ENCODE data around the gene KRT17.
"Not testable (repeated sequence)": the region's sequence is repeated elsewhere in the genome, so short reads cannot be mapped to it uniquely, and the experiment has no call there.

KRT17 gene

DNA sequence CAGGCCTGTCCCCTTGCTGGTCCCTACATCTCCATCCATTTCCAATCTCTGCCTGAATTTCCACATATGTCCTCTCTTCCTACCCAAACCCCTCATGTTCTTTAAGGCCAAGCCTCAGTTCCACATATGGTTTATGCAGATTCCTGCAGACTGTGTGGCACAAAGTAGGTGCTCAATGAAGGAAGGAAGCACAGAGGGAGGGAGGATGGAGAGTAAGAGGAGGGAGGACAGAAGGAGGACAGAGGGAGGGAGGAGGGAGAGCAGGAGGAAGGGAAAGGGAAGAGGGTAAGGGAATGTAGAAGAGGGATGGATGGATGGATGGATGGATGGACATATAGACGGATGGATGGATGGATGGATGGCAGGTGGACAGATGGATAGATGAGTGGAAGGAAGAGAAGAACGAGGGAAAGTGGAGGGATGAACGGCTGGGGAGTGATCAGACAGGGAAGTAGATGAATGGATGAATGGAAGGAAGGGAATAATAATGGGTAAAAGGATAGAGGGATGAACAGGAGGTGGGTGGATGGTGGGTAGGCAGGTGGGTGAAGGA, 29.9 kb downstream of the KRT17 start:
- DNase-seq (ENCODE audit: low spot score) = no peak

DNA sequence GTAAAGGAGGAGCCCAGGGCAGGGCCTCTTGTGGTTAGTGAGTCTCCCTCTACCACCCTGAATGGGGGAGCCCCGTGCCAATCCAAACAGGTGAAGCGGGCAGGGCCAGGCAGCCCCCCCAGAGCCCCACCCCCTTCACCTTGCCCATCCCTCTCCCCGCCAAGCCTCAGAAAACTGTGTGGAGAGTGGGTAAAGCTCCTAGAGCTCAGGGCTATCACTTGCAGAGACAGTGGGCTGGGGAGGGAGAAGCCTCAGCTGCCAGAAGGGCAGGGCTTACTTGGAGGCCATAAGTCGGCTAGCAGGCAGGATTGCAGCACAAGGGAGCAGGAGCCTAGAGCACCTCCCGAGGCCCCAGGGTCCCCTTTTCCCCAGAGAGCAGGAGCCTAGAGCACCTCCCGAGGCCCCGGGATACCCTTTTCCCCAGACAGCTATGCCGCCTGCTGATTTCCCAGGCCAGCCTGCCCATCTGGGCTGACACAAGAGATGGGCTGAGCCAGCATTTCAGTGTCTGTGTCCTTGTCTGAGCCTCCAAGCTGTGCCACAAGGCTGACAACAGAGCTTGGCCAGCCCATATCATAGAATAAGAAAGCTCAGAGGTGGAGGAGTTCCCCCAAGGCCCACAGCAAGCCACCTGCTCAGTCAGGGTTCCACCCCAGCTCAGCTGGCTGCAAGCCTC, 30.9 kb downstream of the KRT17 start:
- no peak for DNase-seq (ENCODE audit: low spot score)

DNA sequence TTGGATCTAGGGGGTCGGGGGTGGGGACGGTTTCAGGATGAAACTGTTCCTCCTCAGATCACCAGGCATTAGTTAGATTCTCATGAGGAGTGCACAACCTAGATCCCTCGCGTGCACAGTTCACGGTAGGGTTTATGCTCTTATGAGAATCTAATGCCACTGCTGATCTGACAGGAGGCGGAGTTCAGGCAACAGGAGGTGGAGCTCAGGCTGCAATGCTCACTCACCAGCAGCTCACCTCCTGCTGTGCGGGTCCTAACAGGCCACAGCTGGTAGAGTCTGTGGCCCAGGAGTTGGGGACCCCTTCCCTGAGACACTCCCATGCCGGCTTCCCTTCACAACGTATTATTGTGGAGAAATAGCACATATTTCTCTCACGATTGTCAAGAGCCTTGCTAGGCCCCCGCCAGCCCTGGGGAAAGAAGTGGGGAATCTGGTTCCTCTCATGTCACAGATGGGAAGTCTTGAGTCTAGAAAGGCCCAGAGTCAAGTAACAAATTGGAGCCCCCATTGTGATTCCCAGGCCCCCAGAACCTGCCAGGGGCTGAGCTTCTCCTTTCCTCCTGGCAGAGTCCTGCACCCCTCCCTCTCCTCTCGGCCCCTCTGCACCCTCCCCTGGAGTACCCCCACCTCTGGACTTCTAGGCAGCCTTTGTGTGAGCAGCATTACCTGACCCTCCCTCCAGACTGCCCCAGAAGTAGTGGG, 31.6 kb downstream of the KRT17 start:
- DNase-seq (ENCODE audit: low spot score) = no peak

DNA sequence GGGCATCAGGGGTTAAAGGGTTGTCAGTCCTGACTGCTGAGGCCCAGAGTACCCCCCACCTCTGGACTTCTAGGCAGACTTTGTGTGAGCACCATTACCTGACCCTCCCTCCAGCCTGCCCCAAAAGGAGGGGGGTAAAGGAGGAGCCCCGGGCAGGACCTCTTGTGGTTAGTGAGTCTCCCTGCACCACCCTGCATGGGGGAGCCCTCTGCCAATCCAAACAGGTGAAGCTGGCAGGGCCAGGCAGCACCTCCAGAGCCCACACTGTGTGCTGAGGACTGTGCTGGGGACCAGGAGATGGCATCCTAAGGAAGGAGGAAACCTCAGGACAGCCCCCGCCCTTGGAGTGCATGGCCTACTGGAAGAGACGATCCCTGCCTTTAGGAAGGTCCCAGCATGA, 35.1 kb downstream of the KRT17 start:
- no peak for DNase-seq (ENCODE audit: low spot score)

DNA sequence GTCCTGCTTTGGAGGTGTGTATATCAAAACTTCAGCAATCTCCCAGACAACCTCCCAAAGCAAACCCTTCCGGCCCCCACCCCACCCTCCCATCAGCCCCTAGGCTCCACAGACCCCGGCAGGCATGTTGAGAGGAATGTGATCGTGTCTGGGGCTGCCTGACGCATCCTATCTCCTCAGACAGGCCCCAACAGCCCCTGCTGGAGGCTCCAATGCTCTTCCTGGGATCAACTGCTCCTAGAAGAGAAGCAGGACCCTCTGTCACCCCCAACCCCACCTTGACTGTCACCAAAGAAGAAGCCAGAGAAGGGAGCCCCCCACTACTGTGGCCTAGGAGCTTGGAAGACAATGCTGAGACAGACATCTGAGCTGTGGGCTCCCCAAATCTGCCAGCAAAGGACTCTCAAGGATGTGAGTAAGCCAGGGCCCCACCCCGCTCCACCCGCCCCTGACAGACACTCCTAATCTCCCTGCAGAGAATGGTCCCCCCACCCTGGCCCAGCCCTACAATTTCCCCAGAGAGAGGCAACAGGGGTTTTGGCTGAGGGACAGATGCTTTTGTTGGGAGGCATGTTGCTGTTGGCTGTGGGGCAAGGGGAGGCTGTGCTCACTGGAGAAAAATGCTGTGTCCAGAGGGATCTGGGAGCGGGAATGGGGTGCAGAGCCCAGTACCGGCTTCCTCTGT, 36.1 kb downstream of the KRT17 start:
- DNase-seq (ENCODE audit: low spot score) = no peak

DNA sequence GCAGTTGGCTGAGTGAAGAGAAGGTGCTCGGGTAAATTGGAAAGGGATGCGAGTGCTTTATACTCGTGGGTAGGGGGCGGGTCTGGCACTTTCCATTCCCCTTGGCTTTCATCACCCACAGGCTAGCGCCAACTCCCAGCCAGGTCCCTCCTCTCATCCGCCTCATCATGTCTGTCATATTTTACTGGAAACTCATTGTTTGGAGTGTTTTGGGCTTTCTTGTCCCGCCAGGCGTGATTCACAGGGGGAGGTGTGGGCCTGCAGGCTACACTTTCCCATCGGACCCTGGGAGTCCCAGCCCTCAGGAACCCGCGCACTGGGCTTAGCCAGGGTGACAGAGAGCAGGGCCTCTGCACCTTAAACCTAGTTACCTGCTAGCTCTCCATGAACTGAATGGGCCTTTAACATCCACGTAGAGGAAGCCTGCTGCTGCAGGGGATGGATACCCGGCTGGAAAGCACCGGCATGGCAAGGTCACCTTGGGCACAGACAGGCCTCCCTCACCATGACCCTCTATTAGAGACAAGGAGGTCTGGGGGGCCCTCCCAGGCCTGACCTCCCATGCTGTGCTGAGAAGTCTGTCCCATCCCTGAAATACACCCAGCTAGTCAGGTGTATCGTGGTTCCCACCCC, 37.4 kb downstream of the KRT17 start, which contains the start of gene KRT14:
TSS of gene KRT14 (minus strand) at position 33 of the 633 bp plus-strand sequence. CDS start 61 bp downstream, outside the sequence.
- DNase-seq (ENCODE audit: low spot score) = no peak

DNA sequence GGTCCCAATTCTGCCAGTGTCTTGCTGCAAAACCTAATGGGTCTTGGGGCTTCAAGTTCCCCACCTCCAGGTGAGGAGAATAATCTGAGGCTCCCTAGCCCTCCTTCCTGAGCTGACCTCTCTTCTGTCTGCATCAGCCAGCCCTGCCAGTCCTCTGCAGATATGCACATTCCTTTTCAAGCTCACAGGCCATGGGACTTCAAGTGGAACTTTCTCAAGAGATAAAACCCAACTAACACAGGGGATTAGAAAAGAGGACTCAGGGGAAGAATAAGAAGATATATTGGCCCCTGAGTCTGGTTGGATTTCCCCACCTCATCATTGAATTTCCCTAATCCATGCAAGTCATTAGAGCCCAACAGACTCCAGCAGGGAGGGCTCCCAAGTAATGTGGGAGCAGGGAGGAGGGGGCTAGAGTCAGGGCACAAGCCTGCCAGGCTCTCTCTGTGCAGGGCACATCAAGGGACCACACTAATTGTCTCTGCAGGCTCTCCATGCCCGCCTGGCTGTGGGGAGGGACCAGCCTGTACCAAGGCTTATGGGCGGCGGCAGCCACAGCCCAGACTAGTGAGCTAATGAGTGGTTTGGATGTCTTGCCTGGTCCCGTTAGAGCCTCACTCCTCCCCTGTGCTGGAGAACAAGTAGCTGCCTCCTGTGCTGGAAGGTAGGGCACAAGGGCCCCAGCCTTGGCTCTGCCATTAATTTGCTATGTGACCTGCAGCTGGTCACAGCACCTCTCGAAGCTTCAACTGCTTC, 38.9 kb downstream of the KRT17 start:
- no peak for DNase-seq (ENCODE audit: low spot score)

DNA sequence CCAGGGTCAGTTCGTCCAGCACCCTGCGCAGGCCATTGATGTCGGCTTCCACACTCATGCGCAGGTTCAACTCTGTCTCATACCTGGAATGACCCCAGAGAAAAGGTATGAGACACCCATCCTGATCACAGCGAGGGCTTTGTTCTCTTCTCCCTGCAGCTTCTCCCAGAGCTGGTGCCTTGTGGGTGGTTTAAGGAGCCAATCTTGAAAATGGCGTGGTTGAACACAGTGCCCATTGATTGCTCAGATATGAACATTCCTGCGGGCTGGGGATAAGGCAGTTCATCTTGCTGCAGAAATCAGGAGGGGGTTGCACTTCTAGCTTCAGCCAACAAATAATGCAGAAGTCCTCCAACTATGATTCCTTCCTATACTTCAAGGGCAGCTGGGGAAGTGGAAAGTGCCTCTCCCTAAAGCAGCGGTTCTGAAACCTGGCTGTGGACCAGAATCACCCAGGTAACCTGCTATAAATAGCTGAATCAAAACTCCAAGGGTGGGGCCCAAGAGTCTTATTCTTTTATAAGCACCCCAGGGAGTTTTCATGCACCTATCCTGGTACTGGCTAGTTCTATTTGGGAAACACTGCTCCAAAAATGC, 39.9 kb downstream of the KRT17 start:
- DNase-seq (ENCODE audit: low spot score) = not testable (repeated sequence)

DNA sequence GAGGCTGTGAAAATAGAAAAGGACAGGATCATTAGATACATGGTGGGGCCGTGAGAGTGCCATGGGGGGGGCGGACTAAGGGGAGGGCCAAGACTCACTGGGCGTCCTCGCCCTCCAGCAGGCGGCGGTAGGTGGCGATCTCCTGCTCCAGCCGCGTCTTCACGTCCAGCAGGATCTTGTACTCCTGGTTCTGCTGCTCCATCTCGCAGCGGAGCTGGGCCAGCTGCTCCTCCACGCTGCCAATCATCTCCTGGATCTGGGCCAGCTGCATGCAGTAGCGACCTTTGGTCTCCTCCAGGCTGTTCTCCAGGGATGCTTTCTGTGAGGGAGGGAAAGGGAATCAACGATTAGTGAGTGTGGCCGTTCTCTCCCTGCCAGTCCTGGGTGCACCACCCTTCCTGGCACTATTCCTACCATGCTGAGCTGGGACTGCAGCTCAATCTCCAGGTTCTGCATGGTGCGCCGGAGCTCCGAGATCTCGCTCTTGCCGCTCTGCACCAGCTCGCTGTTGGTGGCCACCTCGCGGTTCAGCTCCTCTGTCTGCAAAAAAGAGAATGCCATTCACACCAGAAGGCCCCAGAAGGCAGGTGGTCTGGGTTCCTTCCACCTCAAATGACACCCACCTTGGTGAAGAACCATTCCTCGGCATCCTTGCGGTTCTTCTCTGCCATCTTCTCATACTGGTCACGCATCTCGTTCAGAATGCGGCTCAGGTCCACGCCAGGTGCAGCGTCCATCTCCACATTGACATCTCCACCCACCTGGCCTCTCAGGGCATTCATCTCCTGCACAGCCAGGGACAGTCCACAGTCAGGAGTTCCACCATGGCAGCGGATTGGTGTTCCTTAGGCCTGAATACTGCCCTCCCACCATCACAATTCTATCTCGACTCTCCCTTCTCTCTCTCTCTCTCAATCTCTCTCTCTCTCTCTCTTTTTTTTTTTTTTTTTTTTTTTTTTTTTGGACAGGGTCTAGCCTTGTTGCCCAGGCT, 40.9 kb downstream of the KRT17 start:
- DNase-seq (ENCODE audit: low spot score) = no peak

DNA sequence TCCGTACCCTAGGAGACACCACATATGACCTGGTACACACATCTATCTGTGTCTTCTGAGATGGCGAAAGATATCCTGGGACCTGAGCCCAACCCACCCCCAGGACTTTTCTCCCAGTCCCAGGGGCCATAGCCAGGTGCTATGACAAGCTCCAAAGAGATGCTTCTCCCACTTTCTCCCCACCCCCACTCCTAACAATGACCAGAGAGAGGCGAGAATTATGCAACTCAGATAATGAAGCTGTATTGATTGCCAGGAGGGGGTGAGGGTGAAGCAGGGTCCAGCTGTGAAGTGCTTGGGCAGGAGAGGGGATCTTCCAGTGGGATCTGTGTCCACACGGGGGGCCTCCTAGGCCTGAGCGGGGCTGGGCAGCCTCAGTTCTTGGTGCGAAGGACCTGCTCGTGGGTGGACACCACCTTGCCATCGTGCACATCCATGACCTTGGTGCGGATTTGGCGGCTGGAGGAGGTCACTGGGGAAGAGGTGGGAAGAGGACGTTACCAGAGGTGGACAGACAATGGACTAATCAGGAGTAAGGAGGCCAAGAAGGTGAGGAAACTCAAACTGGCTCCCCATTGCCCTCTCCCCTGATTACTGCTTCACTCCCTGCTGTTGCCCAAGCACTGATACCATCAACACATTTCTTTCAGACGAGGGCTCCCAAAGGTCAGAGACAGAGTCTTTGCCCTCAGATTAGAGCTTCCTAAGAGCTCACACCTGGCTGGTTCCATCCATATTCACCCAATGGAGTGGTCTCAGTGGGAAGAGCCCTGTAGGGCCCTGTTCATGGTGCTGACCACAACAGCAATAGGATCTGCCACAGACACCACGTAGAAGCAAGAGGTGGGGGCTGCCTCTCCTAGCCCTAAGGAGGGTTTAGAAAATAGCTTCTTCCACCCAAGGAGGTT, 42.1 kb downstream of the KRT17 start:
- not testable (repeated sequence) for DNase-seq (ENCODE audit: low spot score)

DNA sequence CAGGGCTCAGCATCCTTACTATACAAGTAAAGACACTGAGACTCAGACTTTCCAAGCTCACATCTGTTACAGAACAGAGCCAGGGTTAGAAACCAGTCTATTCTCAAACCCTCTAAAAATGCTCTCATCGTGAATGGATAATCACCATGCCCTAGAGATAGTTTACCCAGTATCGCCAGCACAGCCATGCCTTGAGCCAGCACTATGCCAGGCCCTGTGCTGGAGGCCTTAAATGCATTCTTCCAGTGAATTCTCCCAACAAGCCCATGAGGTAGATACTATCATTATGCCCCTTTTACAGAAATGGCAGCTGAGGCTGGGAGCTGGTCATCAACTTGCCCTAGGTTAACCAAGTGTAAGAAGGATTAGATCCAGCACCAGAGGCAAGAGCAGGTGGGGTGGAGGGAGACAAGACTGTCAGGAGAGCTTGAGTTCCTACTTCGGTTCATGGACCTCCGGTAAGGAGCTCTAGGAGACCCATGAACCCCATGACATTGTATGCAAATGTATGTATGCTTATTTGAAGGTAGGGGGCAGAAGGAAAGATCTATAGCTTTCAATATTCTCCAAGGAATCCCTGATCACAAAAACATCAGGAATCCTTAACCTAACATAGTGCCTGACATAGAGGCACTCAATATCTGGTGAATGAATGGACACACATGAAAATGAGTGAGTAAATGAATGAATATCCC, 42.9 kb downstream of the KRT17 start:
- no peak for DNase-seq (ENCODE audit: low spot score)

DNA sequence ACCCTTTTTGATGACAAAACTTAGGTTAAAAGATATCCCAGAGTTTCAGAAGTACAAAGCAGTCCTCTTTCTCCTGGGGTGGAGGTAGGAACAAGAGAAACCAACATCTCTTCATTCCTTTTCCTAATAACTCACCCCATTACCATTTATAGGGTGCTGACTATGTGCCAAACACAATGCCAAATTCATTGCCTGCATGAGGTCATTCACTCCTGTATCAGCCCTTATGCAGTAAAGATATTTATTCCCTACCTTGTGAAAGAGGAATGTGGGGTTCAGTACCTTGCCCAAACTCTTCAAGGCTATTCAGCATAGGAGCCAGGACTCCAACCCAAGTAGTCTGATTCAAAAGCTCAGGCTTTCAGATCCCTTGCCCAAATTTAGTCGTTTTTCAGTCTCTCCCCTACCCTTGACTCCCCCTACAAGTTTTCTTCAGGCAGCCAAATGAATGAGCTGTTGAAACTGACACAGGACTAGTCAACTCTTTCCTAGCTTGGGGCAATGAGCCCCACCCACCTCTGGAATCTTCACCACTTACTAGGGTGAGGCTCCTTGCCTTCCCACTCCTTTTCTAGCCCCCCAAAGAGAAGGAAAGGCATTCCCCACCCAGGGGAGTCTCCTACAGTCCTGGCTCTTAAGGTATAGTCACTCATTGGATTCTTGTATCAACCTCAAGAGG, 43.5 kb downstream of the KRT17 start:
- no peak for DNase-seq (ENCODE audit: low spot score)

DNA sequence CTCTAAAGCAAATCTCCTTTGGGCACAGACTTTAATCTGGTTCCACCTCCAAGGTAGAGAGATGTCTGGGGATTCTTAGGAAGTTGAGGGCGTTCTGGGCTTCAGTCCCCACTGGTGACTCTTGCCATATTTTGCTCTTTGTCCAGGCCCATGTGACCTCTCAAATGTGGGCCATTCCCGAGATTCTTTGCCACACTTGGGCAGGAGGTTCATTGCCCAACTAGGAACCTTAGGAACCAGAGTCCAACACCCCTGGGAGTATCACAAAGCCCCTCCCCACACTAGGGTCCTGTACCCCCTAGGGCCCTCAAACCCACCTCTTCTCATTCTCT, 44.2 kb downstream of the KRT17 start:
- DNase-seq (ENCODE audit: low spot score) = no peak

DNA sequence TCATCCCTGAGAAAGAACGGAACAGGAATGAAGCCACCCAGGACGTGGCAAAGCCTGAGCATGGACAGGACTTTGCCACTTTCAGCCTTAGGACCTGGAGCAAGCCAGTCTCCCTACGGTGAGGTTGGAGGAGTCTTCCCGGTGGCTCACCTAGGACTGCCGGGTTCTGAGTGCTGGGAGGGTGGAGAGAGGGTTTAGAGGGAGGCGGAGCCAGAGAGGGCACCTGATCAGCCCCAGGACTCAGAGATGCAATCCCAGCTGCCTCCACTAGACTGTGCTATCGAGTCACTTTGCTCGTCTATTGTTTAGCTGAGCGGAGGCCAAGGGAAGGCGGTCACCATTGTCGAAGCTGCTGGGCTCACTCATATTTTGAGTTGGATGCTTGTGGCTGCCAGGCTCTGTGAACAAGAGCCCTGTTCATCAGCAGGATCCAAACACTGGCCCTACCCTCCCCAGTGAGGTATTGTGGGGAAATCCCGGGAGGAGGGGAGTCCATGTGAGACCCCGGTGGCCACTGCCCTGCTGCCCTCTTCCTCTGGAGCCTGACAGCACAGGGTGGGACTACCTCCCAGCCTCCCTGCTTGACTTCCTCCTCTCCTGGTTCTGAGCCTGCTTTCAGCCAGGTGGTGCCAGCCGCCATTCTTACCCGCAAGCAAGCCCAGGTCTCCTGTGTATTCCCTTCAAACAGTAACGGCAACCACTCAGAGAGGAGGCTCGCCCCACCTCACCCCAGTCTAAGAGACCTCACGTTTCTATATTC, 44.7 kb downstream of the KRT17 start:
- peak; percentile 49 for DNase-seq (ENCODE audit: low spot score)

DNA sequence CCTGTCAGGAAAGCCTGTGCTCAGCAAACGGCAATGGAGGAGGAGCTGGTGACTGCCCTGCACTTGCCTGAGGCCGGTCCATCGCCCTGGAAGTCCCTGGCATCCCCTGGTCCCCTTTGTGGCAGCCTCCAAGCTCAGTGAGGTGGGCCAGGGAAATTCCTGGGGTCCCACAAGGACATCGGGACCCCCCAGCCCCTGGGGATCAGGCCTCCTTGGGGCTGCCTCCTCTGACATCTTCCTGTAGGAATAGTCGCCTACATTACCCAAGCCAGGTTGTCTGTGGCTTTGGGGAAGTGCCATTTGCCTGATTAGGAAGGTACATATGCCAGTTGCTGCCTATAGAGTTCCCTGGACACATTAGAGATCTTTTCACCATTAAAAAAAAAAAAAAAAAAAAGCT, 45.4 kb downstream of the KRT17 start:
- no peak for DNase-seq (ENCODE audit: low spot score)

DNA sequence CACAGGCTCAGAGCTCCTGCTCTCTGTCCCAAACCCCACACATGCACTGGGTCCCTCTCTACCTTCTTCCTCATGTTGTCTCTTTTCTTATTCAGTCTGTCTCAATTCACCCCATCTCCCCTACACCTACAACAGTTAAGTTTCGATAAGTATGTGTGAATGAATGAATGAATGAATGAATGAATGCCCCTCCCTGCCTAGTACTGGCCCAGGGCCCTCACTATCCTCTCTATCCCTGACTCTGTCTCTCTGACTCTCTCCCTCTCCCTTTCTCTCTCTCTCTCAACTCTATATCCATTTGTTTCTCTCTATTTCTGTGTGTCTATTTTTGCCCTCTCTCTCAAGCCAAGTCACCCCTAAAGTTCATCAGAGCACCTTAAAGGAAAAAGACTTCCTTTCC, 45.8 kb downstream of the KRT17 start:
- DNase-seq (ENCODE audit: low spot score) = no peak

DNA sequence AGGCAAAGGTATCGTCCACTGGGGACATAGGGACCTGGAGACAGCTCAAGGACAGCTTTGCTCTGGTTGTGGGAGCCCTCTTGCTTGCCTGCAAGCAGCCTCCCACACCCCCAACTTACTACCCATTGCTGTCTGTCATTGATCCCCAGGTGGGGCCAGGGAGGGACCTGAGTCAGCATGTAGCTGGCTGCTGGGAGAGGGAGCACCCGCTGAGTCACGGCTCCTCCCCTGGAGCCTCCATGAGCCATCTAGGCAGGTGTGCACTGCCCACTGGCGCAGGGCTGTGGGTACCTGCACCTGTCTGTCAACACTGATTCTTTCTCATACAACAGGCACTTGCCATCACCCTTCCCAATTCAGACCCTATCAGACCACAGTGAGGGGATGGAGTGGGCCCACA, 47.6 kb downstream of the KRT17 start:
- not testable (repeated sequence) for DNase-seq (ENCODE audit: low spot score)
